ENCODE measurements around the gene DIO3.

DNA sequence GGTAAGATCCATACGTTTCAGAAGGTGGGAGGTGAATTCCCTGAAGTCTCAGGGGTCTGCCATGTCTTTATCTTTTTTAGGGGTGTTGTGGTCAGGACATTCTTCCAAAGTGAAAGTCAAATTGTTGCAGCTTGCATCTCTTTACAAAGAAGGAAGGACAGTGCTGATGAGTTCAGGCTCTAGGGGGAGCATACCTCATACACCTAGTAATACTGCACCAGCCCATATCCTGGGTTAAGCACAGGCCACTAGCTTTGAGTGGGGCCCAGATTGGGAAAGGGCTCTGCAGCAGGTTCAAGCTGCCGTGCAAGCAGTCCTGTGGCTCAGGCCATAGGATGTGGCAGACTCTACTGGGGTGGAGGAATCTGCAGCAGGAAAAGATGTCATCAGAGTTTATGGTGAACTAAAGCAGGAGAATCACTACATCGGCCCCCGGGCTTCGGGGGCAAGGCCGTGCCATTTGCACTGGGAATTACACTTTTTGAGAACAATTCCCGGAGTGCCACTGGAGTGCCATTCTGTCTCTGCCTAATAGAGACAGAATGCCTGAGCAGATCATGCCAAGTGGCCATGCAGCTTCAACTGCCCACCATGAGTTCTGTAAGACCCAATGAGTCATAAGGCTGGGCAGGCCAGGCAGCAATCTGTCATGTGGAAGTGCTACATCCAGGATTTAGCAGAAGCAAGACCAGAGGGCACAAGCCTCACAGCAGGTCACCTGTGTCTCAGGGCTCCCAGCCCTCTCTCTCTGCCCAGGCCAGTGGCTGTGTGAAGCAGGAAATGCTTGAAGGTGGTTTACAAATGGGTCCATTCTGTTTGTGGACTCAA lies 32.3 kb downstream of the DIO3 start:
- TF ChIP-seq, protein P1, sequence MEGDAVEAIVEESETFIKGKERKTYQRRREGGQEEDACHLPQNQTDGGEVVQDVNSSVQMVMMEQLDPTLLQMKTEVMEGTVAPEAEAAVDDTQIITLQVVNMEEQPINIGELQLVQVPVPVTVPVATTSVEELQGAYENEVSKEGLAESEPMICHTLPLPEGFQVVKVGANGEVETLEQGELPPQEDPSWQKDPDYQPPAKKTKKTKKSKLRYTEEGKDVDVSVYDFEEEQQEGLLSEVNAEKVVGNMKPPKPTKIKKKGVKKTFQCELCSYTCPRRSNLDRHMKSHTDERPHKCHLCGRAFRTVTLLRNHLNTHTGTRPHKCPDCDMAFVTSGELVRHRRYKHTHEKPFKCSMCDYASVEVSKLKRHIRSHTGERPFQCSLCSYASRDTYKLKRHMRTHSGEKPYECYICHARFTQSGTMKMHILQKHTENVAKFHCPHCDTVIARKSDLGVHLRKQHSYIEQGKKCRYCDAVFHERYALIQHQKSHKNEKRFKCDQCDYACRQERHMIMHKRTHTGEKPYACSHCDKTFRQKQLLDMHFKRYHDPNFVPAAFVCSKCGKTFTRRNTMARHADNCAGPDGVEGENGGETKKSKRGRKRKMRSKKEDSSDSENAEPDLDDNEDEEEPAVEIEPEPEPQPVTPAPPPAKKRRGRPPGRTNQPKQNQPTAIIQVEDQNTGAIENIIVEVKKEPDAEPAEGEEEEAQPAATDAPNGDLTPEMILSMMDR (IDR thresholded peaks at IDR 0.05), result no peak
- TF ChIP-seq POLR2AphosphoS5 (IDR thresholded peaks at IDR 0.05), result no peak
- TF ChIP-seq POLR2A (IDR thresholded peaks at IDR 0.05), result no peak

Data from breast epithelium (tissue), 3 donors.